HTERT RPE-1 (cell line): ENCODE measurements around the gene FTL.

Experiments used
- in situ Hi-C: fragments of 300-500 bp; cut with MboI; formaldehyde crosslinking; loops from 4 replicates; pipeline ENCODE4 v1.14.3; 2020; ENCODE audit warnings: low sequenced_read_pairs

Gene FTL

GRCh38 chr19:48945415-48945814 lies 19.7 kb upstream of the FTL start:
- in situ Hi-C loops, result no loop called here

DNA sequence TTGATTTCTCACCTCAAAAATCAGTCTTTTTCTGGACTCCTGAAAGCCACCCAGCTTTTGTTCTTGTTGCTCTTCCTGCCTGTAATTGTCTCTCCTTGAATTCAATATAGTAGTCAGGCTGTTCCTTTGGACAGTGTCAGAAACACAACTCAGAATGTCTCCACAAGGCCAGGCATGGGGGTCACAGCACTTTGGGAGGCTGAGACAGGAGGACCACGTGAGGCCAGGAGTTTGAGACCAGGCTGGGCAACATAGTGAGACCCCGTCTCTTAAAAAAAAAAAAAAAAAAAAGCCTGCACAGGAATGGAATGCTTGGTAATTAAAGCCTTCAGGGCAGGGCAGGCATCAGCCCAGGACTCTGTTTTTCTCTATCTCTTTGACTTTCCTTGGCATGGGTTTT lies 19.3 kb upstream of the FTL start:
- in situ Hi-C loops, result no loop called here

GRCh38 chr19:48946463-48947257 lies 18.4 kb upstream of the FTL start:
- in situ Hi-C loops, result no loop called here

DNA sequence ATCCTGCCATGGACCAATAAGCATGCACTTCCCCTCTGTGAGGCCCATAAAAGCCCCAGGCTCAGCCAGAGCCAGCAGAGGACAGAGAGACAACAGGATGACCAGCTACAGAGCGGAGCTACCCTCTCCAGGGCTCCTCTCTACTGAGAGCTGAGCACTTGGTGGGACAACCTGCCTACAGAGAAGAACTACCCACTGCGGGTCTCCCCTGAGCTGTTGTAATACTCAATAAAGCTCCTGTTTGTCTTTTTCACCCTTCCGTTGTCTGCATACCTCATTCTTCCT lies 17.9 kb upstream of the FTL start:
- in situ Hi-C loops, result no loop called here

GRCh38 chr19:48950159-48950558 lies 14.9 kb upstream of the FTL start:
- in situ Hi-C loops, result no loop called here

GRCh38 chr19:48950830-48951519 lies 14.1 kb upstream of the FTL start:
- in situ Hi-C loops, result no loop called here

GRCh38 chr19:48953141-48953540 lies 12.0 kb upstream of the FTL start:
- in situ Hi-C loops, result no loop called here

DNA sequence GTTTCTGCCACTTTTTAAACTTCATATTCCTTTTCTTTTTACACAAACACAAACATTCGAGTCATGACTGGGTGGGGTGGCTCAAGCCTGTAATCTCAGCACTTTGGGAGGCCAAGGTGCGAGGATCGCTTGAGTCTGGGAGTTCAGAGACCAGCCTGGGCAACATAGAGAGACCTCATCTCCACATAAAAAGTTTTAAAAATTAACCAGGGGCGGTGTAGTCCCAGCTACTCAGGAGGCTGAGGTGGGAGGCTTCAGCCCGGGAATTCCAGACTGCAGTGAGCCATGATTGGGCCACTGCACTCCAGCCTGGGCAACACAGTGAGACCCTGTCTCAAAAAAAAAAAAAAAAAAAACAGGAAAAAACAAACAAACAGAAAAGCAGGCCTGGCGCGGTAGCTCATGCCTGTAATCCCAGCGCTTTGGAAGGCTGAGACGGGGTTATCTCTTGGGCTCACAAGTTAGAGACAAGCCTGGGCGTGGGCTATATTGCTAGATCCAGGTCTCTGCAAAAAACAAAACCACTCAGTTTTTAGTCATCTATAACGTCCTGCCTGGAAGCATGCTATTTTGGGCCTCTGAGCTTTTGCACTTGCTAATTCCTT lies 11.0 kb upstream of the FTL start:
- in situ Hi-C loops, result no loop called here

- in situ Hi-C loops, result no loop called here
These were observed 10.4 kb upstream of the FTL start, which contains the start of gene BAX for GRCh38 chr19:48954595-48955307. TSS of gene BAX (plus strand) at chr19:48954875. CDS start at chr19:48954929, 54 bp downstream.

- in situ Hi-C loops, result no loop called here
These were observed 9.7 kb upstream of the FTL start for GRCh38 chr19:48955308-48955958.

DNA sequence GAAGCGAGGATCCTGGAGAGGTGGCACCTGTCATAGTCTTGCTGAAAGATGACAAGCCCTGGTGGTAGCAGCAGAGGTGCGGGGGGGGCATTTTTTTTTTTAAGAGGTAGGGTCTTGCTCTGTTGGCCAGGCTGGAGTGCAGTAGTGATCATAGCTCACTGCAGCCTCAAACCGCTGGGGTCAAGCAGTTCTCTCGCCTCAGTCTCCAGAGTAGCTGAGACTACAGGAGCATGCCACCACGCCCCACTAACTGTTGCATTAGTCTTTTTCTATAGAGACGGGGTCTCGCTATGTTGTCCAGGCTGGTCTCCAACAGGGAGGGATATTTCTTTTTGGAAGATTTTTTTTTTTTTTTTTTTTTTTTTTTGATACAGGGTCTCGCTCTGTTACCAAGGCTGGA lies 7.1 kb upstream of the FTL start:
- in situ Hi-C loops, result no loop called here

DNA sequence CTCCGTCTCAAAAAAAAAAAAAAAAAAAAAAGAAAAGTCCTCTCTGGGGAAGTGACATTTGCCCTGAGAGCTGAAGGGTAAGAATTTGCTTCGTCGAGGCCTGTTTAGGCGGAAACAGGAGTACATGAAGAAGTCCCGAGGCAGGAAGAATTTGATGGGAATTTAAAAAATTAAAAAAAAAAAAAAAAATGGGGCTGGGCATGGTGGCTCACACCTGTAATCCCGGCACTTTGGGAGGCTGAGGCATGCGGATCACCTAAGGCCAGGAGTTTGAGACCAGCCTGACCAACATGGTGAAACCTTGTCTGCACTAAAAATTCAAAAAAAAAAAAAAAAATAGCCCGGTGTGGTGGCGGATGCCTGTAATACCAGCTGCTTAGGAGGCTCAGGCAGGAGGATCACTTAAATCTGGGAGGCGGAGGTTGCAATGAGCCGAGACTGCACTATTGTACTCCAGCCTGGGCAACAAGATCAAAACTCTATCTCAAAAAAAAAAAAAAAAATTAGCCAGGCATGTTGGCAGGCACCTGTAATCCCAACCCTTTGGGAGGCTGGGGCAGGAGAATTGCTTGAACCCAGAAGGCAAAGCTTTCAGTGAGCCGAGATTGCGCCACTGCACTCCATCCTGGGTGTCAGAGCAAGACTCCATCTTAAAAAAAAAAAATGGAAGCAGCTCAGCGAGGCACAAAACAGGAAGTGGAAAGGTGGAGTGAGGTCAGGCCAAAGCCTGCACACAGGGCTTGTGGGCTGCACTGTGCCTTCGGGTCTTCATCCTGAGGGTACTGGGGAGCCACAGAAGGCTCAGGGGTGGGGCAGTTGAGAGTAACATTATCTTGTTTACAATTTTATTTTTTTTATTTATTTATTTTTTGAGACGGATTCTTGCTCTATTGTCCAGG lies 5.5 kb upstream of the FTL start:
- in situ Hi-C loops, result no loop called here

GRCh38 chr19:48961051-48961649 lies 4.0 kb upstream of the FTL start:
- in situ Hi-C loops, result no loop called here

DNA sequence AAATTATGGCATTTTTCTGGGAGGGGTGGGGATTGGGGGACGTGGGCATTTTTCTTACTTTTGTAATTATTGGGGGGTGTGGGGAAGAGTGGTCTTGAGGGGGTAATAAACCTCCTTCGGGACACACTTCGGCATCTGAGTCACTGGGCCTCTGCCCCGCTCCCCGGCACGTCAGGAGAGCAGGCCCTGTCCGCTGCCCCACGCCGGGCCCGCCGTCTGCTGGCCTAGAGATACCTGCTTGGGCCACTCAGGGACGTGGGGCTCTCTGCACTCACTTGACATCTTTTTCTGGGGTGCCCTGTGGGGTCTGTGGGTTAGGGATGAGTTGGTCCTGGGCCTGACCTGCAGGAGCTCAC lies 3.5 kb upstream of the FTL start:
- in situ Hi-C loops, result no loop called here

GRCh38 chr19:48962029-48962848 lies 2.9 kb upstream of the FTL start:
- in situ Hi-C loops, result no loop called here

DNA sequence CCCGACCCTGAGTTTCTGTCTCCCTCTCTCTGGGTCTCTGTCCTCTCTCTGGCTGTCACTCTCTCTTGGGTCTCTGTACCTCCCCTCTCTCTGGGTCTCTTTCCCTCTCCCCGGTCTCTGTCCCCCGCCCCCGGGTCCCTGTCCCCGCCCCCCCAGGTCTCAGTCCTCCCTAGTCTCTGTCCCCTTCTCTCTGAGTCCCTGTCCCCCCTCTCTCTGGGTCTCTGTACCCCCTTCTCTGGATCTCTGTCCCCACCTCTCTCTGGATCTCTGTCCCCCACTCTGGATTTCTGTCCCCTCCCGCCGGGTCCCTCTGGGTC lies 2.3 kb upstream of the FTL start:
- in situ Hi-C loops, result no loop called here

GRCh38 chr19:48963371-48964204 lies 1.5 kb upstream of the FTL start:
- in situ Hi-C loops, result no loop called here
